Fibroblast of skin of right biceps (primary cell): Measurements from ENCODE around the gene ARHGAP19.
A peak's percentile ranks its signal among the peaks of the same experiment; 100 is the strongest.
"Not testable (repeated sequence)": the region's sequence is repeated elsewhere in the genome, so short reads cannot be mapped to it uniquely, and the experiment has no call there.

Experiments
- DNase-seq: peaks from one replicate; pipeline ENCODE4 v3.0.0-alpha.2; 2013

ARHGAP19 gene

DNA sequence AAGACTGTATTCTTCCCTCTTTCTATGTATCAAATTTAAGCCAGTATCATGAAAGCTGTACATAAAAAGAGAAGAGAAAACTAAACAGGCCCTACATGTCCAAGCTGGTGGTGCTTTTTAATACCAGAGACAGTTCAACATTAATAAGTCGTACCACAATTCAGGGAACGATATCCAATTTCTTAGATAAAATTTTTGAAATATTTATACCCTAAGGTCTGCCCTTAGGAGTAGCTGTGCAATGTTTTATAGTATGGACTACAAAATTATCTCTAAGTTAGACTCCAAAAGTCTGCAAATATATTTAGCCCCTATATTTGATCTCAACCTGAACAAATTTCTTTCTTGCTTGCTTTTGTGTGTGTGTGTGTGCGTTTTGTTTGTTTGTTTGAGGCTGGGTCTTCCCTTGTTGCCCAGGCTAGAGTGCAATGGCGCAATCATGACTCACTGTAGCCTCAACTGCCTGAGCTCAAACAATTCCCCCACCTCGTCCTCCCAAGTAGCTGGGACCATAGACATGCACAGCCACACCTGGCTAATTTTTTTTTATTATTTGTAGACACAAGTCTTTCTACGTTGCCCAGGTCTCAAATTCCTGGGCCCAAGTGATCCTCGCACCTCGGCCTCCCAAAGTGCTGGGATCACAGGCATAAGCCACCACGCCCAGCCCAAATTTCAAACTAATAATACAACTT, 13.2 kb downstream of the ARHGAP19 start:
- DNase-seq: peak; percentile 25

DNA sequence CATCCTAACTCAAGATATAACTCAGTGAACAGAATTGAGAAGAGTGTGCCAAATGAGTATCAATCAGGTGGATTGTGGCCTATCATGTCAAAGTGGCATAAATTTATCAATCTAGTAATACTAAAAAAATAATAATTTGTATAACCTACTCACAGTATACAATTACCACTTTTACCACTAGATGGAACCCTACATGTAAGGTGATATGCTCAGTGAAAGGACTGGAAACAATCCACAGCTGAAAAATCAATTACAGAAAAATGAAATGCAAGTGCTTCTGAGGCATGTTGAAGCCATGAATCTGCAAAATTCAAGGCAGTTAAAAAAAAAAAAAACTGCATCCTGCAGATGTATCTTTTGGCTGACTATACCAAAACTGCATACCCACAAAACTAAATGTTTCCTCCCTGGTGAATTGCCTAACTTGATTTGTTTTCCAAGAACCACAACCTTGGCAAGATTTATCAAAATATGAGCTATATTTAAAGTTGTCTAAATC, 13.9 kb downstream of the ARHGAP19 start:
- DNase-seq: peak; percentile 86

DNA sequence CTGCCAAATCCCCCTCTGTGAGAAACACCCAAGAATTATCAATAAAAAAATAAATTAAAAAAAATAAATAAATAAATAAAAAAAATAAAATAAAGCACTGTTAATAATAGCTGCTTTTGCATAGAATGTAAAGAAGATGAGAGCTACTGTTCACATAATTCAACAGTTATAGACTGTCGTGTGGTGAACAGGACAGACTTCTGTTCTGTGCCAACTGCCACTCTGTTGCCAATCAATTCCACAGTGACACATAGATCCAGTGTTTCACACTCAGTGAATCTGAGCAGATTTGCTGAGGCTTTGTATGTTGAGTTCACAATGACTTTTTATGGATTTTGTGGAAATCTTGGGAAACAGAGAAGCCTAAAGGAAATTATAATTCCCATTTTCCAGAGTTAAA, 14.9 kb downstream of the ARHGAP19 start:
- no peak for DNase-seq

DNA sequence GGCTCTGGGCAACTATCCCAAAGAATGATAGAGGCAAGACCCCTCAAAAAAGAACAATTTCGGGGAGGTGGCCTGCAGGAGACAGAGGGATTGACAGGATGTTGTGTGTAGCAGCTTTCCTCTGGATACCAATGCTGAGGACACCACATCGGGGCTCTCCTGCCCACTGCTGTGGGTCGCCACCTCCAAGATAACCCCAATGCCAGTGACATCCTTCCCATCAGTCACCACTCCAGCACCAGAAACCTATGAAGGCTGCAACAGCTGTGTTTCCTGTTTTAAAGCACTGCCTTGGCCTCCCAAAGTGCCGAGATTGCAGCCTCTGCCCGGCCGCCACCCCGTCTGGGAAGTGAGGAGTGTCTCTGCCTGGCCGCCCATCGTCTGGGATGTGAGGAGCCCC, 17.6 kb downstream of the ARHGAP19 start:
- DNase-seq: no peak

DNA sequence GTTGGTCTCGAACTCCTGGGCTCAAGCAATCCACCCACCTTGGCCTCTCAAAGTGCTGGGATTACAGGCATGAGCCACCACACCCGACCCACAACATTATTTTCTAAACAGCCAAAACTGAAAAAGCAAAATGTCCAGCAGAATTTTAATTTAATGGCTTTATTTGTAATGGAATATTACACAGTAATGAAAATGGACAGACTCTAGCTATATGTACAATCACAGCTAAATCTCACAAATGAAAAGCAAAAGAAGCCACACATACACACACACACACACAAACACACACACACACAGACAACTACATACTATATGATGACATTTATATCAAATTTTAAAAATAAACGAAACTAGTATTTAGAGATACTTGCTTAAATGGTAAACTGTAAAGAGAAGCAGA, 18.7 kb downstream of the ARHGAP19 start:
- DNase-seq: no peak

DNA sequence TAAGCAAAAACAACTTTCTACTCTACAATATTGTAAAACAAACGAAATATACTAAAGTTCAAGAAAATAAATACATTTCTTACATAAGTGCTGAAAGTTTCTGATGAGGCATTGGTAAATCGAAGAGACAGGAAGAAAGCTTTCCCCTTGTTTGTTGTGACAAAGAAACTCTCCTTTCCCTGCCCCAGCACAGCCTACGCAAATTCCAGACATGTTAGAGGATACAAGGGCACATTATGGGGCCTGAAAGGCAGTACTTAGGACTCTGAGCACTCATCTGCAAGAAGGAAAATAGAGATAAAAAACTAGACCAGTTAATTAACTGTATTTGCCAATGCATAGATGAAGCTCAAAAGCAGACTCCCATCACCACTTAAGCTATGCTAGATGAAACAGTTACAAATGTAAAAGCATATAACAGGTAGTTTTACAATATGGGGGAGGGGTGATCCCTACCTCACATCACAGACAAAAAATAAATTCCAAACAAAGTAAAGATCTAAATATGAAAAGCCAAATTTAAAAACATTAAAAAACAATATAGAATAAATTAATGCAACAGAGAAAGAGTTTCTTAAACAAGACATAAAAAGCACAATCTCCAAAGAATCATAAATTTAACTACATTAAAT, 21.8 kb downstream of the ARHGAP19 start:
- DNase-seq: peak; percentile 4

DNA sequence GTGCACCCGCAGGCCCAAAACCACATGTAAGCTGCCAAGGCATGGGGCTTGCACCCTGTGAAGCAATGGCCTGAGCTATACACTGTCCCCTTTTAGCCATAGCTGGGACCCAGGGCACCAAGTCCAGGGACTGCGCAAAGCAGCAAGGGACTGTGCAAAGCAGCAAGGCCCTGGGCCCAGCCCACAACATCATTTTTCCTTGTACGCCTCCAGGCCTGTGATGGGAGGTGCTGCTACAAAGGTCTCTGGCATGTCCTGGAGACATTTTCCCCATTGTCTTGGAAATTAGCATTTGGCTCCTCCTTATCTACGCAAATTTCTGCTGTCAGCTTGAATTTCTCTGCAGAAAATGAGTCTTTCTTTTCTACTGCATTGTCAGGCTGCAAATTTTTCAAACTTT, 24.8 kb downstream of the ARHGAP19 start:
- no peak for DNase-seq

DNA sequence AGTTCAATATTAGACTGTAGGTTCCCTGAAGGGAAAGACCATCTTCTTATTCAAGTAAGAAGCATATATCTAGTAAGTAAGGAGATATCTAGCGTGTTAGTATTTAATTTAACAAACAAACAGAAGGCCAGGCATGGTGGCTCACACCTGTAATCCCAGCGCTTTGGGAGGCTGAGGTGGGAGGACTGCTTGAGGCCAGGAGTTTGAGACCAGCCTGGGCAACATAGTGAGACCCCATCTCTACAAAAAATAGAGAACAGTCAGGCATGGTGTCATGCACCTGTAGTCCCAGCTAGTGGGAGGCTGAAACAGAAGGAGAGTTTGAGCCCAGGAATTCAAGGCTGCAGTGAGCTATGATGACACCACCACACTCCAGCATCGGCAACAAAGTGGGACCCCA, 27.3 kb downstream of the ARHGAP19 start:
- DNase-seq: not testable (repeated sequence)

DNA sequence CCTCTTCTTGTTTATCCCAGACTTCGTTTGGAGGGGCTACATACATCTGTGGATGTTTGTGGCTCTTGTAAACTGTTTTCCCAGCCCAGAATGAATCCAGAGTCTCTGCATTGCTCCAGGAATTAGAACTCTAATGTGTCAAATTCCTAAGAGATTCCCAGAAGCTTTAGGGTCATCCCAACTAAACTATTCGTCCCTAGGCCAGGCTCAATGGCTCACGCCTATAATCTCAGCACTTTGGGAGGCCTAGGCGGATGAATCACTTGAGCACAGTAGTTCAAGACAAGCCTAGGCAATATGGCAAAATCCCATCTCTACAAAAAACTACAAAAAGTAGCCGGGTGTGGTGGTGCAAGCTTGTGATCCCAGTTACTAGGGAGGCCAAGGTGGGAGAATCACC, 28.5 kb downstream of the ARHGAP19 start:
- DNase-seq: no peak

DNA sequence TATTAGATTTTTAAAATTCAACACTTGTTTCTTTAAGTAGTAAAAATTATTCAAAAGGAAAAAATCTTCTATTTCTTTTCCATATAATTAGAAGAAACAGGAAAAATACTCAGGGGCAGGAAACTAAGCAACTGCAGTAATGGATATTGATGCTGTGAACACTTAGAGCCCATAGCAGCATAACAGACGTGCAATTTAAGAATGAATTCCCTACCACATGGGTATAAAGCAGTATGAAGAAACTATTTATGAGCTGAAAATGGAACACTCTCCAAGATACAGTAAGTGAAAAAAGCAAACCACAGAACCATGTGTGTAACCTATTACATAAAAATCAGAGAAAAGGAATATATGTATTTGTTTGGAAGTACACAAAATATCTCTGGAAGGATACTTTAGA, 30.8 kb downstream of the ARHGAP19 start:
- no peak for DNase-seq

DNA sequence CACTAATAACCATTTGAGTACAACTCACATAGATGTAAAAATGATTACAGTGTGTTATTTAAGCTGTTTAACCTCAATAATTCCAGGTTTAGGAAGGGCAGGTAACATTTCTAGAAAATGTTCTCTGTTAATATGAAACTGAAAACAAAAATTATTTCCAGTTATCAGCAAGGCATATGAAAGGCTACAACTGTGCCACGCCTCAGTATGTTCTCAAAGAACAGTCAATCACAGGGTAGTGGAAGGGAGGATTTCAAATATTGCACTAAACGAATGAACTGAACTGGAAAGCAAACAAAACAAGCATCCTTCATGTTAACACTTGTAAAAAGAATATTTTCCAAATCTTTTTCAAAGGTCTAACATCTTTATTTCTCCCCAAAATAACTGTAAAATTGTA, 31.3 kb downstream of the ARHGAP19 start:
- no peak for DNase-seq

DNA sequence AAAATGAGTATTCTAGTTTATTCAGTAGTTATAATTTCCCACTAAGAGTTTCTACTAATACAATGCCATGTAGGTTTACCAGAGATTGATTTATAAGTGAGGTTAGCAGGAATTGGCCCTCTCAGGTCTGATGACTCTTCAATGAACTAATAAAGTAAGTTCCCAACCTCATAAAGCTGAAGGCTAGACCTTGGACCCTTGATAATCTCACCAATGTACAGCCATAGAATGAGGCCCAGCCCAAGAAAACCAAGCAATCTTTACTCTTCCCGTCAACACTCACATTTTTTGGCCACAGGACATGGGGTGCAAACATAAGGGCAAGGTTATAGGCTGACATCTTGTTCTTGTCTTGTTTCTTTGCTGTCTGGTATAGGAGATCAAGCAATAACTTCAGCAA, 33.3 kb downstream of the ARHGAP19 start:
- no peak for DNase-seq

DNA sequence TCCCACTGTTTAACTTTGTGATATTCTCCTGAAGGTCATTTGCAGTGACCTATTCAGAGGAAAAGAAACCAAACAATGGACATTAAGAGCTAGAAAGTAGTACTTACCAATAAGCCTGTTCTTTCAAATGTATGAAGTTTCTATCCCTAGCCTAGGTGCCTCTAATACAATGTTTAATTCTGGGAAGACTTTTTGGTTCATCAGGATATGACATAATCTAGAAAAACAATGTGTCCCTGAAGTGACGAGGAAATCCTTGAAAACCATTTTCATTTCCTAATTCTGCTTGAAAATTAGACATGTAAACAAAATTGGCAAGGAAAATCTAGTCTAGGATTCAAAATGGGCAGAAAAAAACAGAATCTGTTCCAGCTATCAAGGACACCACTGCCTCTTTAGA, 36.1 kb downstream of the ARHGAP19 start:
- DNase-seq: no peak

DNA sequence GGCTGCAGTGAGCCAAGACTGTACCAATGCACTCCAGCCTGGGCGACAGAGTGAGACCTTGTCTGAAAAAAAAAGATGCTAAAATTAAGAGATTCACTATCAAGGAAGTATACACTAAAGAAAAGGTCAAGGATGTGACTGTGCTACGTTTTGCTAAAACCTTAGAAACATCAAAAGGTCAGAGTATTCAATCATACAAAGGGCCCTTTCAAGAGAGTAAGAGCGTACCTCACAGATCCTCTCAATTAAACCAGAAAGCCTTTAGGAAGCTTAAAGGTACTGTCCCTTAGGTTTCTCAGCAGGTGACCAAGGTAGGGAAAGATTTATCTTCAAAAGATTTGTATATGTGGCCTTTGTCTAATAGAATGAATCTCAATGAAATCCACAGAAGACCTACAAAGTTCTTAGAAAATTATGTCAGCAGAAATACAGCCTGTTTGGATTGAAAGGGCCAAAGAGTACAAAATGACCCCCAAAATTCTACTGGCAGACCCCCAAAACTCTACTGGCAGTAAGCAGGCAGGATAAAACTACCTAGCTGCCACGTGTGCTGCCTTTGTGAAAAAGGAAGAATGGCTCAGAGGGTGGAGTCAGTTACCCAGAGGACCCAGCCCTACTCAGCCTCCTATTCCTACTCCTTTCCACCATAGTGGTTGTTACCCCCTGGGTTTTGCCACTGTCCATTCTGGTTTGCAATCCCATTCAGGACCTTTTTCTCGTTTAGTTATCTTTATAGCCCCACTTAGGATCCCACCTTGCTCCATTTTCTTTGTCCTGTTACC, 36.7 kb downstream of the ARHGAP19 start:
- no peak for DNase-seq

DNA sequence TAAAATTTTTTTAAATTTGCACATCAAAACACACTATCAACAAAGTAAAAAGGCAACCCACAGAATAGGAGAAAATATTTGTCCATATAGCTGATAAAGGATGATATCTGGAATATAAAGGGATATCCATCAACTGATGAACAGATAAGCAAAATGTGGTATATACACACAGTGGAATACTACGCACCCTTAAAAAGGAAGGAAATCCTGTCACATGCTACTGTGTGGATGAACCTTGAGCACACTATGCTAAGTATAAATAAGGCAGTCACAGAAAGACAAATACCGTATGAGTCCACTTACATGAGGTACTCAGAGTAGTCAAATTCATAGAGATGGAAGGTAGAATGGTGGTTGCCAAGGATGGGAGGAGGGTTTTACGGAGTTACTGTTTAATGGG, 37.7 kb downstream of the ARHGAP19 start:
- no peak for DNase-seq

DNA sequence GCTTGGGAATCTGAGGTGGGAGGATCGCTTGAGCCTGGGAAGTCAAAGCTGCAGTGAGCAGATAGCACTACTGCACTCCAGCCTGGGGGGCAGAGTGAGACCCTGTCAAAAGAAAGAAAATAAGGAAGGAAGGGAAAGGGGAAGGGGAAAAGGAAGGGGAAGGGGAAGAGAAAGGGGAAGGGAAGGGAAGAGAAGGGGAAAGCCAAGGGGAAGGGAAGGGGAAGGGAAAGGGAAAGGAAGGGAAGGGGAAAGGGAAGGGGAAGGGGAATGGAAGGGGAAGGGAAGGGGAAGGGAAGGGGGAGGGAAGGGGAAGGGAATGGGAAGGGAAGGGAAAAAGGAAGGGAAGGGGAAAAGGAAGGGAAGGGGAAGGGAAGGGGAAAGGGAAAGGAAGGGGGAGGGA, 41.5 kb downstream of the ARHGAP19 start:
- DNase-seq: no peak

DNA sequence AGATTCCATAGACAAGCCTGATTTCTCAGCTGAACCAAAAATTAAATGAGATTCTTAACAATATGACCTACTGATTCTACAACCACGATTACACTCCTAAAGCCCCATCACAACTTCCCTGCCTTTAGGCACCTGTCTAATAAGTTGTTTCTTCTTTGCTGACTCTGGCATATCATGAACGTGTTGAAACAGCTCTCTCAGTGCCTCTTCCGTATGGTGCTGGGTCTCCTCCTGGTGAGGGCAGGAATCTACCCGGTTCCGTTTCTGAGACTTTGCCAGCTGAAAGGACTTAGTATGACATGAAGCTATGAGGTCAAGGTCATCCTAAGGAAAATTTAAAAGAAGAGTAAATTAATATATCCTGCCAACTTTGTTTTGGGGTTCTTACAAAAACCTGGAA, 48.6 kb downstream of the ARHGAP19 start:
- no peak for DNase-seq

DNA sequence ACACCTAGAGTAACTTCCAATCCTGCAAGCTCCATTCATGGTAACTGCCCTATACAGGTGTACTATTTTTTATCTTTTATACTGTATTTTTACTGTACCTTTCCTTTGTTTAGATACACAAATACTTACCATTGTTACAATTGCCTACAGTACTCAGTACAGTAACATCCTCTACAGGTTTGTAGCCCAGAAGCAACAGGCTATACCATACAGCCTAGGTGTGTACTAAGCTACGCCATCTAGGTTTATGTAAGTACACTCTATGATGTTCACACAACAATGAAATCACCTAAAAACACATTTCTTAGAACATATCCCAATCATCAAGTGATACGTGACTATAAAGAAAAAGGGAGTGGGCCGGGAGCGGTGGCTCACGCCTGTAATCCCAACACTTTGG, 53.6 kb downstream of the ARHGAP19 start:
- DNase-seq: no peak

DNA sequence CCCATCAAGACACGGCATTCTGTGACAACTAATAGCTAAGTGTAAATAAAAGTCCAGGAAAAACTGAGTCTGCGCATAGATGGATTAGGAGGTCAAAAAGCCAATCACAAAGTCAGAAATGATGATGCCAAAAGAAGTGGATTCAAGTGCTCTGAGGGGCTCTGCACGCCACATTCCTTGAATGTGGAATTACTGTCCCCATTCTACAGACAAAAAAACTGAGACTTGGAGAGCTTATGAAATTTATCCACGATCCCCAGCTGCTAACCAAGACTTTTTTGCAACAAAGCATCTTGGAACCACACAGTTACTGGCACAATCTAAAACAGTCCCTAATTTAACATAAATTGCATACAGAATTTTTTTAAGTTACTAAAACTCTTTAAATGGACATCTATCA, 57.1 kb downstream of the ARHGAP19 start:
- no peak for DNase-seq

DNA sequence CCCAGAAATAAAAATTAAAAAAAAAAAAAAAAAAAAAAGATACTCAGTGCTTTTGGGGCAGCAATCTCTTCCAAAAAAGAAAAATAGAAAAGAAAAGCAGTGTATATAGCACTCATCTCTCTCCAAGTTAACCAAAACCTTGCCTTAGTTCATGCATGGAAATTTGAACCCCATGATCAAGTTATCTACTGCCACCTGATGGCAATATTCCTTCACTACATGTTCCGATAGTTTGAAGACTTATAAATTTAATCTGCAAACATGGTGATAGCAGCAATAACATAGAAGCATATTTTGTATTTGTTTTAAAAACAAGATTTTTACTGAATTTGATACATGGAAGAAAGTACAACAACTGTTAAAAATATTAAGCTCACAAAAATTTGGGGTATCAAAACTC, 58.0 kb downstream of the ARHGAP19 start:
- peak; percentile 39 for DNase-seq

DNA sequence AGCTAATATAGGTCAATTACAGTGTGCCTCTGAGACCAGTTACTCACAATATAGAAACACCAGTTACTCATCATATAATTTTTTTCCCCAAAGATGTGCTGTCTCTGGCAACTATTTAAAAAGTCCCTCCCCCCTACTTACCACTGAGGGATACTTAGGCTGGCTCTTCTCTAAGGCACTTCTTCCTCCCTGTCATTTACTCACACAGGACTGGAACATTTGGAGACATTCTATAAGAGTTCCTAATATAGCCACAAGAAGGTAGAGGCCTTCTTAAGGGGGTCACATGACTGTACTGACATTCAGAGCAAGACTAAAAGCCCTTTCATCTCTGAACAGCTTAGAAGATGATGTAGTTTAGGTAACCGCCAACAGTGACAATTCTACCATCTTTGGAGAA, 62.3 kb downstream of the ARHGAP19 start:
- peak; percentile 65 for DNase-seq

DNA sequence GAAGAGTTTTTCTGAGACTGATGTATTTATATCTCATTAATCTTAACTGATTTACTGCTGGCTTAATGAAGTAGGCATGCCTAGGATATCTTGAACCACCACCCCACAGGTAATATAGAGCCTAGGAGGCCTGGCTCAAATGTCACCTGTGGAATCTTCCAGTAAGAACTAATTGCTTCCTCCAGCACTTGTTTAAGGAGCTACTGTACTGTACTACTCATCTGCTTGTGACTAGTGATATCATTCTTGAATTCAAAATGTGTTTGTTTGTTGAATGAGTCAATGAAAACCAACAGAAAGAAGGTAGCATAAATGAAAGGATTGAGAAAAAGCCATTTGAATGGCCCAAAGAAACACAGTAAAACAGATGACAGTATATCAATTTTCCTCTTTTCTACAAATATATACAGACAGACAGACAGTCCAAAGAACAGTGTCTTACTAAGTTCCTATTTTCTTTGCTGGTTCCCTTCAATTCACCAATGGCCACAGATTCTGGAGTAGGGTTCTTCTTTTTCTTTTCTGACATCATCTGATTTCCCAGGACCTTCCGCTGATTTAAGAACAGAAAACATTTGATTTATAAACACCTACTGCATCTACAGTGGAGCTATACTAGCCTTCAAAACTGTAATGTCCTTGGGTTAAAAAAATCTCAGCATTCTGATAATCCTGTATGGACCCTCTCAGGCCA, 63.0 kb downstream of the ARHGAP19 start:
- DNase-seq: no peak

DNA sequence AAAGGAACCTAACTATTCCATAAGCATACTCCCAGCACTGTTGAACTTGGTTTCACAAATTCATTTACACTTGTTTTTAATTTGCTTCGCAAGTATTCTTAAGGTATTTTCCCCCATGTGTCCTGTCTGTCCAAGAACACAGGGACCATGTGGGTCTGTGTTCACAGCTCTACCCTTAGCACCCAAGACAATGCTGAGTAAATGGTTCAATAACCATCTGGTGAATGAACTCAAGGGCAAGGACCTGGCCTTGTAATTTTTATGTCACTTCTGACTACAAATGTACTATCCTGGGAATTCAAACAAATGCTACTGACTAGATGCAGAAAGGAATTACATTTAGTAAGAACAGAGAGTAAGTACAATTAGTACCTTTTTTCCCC, 63.7 kb downstream of the ARHGAP19 start:
- no peak for DNase-seq
